HG03103 (cell line): ENCODE results near the gene ARID5B.

Source experiments
- ATAC-seq: cut with Tn5 transposase; IDR thresholded peaks from one replicate; pipeline ENCODE4 v1.9.1; 2021; ENCODE audit warnings: low read depth; ENCODE audit not compliant: unreplicated experiment

ARID5B gene

GRCh38 chr10:61904733-61905725, 3.5 kb downstream of the ARID5B start:
- ATAC-seq, result peak; percentile 33

GRCh38 chr10:61905837-61906561, 4.5 kb downstream of the ARID5B start:
- ATAC-seq, result no peak

- ATAC-seq, result no peak
Measured at GRCh38 chr10:61906562-61906901, 5.0 kb downstream of the ARID5B start.

GRCh38 chr10:61907011-61907410, 5.5 kb downstream of the ARID5B start:
- ATAC-seq, result no peak

- no peak for ATAC-seq
Measured at GRCh38 chr10:61907587-61907986, 6.1 kb downstream of the ARID5B start.

GRCh38 chr10:61910226-61910805, 8.8 kb downstream of the ARID5B start:
- no peak for ATAC-seq

GRCh38 chr10:61910894-61911293, 9.4 kb downstream of the ARID5B start:
- no peak for ATAC-seq

GRCh38 chr10:61911425-61911824, 9.9 kb downstream of the ARID5B start:
- no peak for ATAC-seq

- ATAC-seq, result no peak
Measured at GRCh38 chr10:61912981-61913380, 11.5 kb downstream of the ARID5B start.

GRCh38 chr10:61918140-61918539, 16.6 kb downstream of the ARID5B start:
- no peak for ATAC-seq

- ATAC-seq, result no peak
Measured at GRCh38 chr10:61918989-61919388, 17.5 kb downstream of the ARID5B start.

- ATAC-seq, result no peak
Measured at GRCh38 chr10:61919646-61920215, 18.2 kb downstream of the ARID5B start.

- ATAC-seq, result no peak
Measured at GRCh38 chr10:61921143-61921542, 19.6 kb downstream of the ARID5B start.

- no peak for ATAC-seq
Measured at GRCh38 chr10:61923210-61923949, 21.9 kb downstream of the ARID5B start.

- ATAC-seq, result no peak
Measured at GRCh38 chr10:61923950-61924274, 22.4 kb downstream of the ARID5B start.

GRCh38 chr10:61929555-61929954, 28.1 kb downstream of the ARID5B start:
- no peak for ATAC-seq

- no peak for ATAC-seq
Measured at GRCh38 chr10:61931620-61932332, 30.3 kb downstream of the ARID5B start.

- ATAC-seq, result no peak
Measured at GRCh38 chr10:61933859-61934555, 32.5 kb downstream of the ARID5B start.

GRCh38 chr10:61935077-61935476, 33.6 kb downstream of the ARID5B start:
- no peak for ATAC-seq
